Prostate gland (tissue), 2 donors: Measurements from ENCODE around the gene HOXD11.

Experiments
- CTCF ChIP-seq, 4 experiments: fragments of 200-600 bp in 2 of 4; fragments of 450-650 bp in 2 of 4; sonication (generic) in 2 of 4; IDR thresholded peaks; 1 replicate in 3 of 4; 2 replicates in 1 of 4; pipeline ENCODE4 v1.5.1; 2016 to 2019; ENCODE audit warnings: antibody characterized with exemption in 4 of 4, mild to moderate bottlenecking in 2 of 4, moderate library complexity in 2 of 4
- POLR2A ChIP-seq: fragments of 450-650 bp; IDR thresholded peaks from one replicate; pipeline ENCODE4 v1.6.1; 2016; ENCODE audit warnings: antibody characterized with exemption, mild to moderate bottlenecking
- POLR2AphosphoS5 ChIP-seq: sonication (generic); formaldehyde crosslinking; IDR thresholded peaks from one replicate; pipeline ENCODE4 v1.6.1; 2017; ENCODE audit warnings: antibody characterized with exemption

DNA sequence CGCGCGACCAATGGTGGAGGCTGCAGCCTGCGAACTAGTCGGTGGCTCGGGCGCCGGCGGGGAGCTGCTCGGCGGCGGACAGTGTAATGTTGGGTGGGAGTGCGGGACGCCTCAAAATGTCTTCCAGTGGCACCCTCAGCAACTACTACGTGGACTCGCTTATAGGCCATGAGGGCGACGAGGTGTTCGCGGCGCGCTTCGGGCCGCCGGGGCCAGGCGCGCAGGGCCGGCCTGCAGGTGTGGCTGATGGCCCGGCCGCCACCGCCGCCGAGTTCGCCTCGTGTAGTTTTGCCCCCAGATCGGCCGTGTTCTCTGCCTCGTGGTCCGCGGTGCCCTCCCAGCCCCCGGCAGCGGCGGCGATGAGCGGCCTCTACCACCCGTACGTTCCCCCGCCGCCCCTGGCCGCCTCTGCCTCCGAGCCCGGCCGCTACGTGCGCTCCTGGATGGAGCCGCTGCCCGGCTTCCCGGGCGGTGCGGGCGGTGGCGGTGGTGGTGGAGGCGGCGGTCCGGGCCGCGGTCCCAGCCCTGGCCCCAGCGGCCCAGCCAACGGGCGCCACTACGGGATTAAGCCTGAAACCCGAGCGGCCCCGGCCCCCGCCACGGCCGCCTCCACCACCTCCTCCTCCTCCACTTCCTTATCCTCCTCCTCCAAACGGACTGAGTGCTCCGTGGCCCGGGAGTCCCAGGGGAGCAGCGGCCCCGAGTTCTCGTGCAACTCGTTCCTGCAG lies 15.8 kb downstream of the HOXD11 start, which contains the start of gene HOXD9:
- no peak for TF ChIP-seq CTCF (IDR thresholded peaks at IDR 0.05)
- no peak for TF ChIP-seq POLR2A
- no peak for TF ChIP-seq POLR2AphosphoS5
